ENCODE measurements around the gene PLCH2.

DNA sequence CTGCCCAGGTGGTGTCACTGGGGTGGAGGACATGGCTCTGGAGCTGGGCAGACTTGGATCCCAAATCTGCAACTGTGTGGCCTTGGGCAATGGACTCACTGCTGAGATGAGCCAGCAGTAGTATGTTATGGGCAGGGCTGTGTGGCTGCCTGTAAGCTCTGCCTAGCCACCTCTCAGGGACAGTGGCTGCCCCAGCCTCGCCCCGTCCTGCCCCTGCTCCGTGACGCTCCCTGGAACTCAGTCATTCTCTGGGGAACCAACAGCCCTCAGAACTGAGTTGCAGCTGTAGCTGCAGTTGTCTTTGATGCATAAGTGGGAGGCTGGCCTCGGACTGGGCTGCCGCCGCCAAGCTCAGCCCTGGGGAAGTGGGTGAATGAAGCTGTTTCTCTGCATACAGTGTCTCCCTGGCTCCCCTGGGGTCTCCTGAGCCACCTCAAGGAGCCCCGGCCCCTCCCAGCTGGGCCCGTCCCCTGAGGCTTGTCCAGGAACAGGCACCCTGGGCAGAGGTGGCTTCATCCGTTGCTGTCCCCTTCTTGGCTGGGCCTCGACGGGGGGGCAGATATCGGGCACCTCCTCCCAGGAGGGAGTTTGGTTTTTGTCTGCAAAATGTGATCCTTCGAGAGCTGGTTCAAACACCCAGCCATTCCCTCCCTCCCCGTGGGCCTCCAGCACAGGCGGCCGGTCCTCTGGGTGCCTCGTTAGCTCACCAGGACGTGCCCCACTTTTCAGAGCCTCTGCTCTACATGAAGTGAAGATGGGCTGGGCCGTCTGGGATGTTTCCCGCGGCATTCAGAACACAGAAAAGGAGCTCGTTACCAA lies 26.2 kb upstream of the PLCH2 start:
- TF ChIP-seq, protein P1, sequence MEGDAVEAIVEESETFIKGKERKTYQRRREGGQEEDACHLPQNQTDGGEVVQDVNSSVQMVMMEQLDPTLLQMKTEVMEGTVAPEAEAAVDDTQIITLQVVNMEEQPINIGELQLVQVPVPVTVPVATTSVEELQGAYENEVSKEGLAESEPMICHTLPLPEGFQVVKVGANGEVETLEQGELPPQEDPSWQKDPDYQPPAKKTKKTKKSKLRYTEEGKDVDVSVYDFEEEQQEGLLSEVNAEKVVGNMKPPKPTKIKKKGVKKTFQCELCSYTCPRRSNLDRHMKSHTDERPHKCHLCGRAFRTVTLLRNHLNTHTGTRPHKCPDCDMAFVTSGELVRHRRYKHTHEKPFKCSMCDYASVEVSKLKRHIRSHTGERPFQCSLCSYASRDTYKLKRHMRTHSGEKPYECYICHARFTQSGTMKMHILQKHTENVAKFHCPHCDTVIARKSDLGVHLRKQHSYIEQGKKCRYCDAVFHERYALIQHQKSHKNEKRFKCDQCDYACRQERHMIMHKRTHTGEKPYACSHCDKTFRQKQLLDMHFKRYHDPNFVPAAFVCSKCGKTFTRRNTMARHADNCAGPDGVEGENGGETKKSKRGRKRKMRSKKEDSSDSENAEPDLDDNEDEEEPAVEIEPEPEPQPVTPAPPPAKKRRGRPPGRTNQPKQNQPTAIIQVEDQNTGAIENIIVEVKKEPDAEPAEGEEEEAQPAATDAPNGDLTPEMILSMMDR (IDR thresholded peaks at IDR 0.05; ENCODE audit: low read length) = no peak
- TF ChIP-seq EZH2 (IDR thresholded peaks at IDR 0.05; ENCODE audit: borderline replicate concordance, low read length) = no peak
